ENCODE results near the gene PFN3. TPM values are rescaled to one million over a fixed set of nuclear protein-coding genes. Genes with fewer than 3 reads are reported as not detected.

PFN3 gene
- total RNA-seq, 1 donor from 2014 or later = not detected

DNA sequence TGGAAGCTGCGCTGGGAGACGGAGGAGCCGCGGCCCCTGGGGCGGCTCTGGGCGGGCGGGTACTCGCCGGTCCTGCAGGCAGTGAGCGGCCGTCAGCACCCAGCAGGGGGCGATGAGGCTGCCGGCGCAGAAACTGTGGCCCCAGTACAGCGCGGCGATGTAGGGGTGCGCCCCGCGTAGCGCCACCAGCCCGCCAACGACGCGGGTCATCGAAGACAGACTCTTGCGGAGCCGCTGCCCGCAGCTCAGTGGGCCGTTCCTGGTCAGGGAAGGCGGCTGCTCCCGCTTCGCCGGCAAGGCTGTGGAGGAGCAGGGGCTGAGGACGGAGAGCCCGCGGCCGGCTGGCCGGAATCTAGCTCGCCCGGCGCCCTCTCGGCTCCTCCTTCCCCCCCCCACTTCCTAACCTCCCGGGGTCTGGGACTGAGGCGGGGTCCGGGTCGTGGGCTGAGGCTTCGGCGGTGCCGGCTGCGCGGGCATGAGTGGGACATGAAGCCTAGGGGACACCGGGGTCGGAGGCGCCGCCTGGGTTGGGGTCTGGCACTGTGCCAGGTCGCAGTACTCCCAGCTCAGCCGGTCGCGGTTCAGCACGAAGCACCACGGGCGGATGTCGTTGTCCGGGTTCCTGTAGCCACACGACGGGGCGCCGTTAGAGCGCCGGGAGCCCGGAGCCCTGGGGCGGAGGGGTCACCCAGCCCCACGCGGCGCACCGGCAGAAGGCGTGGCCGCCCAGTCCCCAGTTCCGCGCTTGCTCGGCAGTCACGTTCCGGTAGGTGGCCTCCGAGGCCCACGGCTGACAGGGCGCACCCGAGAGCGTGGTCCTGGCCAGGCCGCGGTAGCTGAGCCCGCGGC, 3.6 kb upstream of the PFN3 start:
- peak; percentile 95 for DNase-seq (ENCODE audit: low spot score)
- intact Hi-C loops (cut with DNase I) = loop anchor here (1.0 kb wide), 1 partner anchor 50 kb away; no protein-coding TSS in a partner anchor

DNA sequence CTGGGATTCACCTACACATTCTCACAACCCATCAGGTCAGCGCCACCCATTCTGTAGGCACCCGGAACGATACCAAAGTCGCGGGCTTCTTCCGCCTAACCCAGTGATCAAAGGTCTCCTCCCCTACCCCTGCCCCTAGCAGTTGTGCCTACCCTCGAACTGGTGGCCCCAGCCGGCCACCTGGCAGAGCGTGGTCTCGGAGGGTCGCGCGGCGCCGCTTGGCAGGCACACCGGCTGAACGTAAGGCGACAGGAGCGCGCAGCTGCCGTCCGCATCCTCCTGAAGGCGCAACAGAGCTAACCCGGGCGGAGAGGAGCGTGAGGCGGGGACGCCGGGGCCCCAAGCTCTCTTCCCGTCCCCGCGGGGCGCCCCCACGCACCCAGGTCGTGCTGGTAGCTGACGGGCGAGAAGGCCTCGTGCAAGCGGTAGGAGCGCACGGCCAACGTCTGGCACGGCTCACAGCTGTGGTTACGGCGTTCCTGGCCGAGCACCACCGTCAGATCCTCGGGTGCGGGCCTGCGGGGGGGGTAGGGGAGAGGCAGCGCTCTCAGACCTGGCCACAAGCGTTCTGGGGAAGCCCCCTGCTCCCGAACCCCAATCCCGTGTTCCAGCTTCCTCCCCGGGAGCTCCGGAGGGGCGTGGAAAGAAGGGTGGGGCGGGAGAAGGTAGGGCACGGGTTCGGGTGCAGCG, 2.8 kb upstream of the PFN3 start:
- intact Hi-C loops (cut with DNase I) = no loop called here
- DNase-seq (ENCODE audit: low spot score) = no peak

DNA sequence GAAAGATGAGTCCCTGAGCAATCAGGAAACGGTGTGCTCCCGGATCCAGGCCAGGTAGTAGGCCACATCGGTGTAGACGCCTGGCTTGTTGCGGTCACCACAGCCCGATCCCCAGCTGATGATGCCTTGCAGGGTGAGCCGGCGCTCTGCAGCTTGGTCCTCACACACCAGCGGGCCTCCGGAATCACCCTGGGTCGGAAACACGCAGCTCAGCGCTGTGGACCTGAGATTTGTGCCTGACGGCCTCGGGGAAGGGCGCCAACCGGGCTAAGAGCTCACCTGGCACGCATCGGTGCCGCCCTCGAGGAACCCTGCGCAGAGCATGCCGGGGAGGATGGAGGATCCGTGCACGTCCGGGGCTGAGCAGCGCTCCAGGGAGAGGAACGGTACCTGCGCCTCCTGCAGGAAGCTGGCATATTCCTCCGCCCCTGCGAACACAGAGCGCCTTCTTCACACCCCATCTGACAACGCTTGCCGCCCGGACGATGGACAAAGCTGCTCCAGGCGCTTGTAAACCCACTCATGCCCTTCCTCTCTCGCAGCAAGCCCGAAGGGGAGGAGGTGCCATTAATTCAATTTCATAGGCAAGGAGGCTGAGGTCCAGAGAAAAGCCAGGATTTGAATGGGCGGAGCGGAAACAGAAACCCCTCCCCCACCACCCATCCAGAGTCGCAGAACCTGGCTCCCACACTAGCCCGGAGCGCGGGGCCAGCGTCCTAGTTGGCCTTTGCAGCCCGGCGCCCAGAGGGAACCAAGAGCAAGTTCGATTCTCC, 2.0 kb upstream of the PFN3 start:
- intact Hi-C loops (cut with DNase I) = no loop called here
- DNase-seq (ENCODE audit: low spot score) = no peak

DNA sequence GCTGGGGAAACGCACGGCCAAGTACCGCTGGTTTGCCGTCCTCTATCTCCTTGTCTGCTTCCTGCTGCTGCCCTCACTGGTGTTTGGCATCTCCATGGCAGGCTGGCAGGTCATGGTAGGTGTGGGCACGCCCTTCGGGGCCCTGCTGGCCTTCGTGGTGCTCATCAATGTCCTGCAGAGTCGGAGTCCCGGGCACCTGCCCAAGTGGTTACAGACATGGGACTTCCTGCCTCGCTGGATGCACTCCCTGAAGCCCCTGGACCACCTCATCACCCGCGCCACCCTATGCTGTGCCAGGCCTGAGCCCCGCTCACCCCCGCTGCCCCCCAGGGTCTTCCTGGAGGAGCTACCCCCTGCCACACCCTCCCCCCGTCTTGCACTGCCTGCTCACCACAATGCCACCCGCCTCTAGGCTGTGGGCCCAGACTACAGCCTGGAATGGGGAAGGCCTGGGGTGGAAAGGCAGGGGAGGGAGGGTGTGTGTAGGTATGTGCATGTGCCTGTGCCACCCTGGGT, 2.5 kb downstream of the PFN3 start:
- no peak for DNase-seq (ENCODE audit: low spot score)
- intact Hi-C loops (cut with DNase I) = no loop called here

DNA sequence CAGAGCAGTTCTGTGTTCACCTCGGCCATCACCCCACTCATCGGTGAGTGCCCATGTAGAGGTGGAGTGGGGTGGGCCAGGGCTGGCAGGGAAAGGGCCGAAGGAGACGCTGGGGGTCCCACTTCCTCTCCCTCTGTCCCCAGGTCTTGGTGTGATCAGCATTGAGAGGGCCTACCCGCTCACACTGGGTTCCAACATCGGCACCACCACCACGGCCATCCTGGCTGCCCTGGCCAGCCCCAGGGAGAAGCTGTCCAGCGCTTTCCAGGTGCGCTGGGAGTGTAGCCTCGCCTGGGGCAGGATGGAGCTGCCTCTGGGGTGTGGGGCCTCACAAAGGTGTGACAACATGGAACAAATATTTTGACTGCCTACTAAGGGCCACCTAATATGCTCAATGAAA, 3.7 kb downstream of the PFN3 start:
- intact Hi-C loops (cut with DNase I) = no loop called here
- DNase-seq (ENCODE audit: low spot score) = no peak

DNA sequence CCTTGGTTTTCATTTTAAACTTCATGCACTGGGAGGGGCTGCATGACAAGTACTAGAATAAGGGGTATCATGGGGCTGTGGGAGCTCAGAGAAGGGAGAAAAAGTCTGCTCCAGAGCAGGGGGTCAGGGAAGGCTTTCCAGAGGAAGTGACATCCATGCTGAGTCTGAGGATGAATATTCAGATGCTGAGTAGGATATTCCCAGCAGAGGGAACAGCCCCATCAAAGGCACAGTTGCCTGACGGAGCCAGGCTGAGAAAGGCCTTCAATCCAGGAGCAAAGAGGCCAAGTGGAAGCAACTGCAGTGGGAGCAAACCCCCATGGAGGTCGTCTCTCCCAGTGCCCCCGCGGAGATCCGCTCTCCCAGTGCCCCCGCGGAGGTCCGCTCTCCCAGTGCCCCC, 4.4 kb downstream of the PFN3 start:
- intact Hi-C loops (cut with DNase I) = no loop called here
- no peak for DNase-seq (ENCODE audit: low spot score)

DNA sequence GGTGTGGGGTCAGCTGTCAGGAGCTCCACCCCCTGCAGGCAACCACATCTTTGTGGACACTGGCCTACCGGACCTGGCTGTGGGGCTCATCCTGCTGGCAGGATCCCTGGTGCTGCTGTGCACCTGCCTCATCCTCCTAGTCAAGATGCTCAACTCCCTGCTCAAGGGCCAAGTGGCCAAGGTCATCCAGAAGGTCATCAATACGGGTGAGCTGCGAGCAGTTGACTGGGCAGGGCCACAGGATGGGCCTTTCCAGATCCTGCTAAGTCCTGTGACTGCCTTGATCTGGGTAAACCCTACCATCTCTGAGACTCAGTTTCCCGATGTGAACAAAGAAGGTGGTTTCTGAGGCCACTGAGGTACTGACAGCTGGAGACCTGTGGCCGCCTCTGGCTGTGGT, 6.5 kb downstream of the PFN3 start:
- DNase-seq (ENCODE audit: low spot score) = no peak
- intact Hi-C loops (cut with DNase I) = loop anchor here (5.0 kb wide), 1 partner anchor 77 kb away; no protein-coding TSS in a partner anchor

DNA sequence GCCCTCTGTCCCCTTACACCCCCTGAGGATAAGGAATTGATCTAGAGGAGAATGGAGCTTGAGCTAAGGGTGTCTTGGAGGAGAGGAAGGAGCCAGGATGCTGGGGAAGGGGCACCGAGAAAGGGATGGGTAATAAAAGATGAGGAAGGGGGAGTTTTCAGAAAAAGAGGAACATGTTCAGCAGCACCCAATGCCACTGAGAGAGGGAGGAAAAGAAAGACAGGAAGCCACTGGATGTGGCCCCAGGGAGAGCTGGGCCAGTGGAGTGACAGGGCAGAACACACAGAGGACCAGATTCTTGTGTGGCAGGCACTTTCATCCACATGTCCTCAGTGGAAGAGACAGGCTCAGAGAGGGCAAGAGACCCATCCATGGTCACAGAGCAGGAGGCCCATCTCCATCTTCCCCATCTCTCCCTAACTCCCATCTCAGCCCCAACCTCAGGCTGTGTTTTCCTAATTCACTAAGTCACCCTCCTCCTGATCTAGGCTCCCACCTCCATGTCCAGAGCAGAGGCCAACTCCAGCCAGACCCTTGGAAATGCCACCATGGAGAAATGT, 7.2 kb downstream of the PFN3 start:
- intact Hi-C loops (cut with DNase I) = loop anchor here (5.0 kb wide), 1 partner anchor 76 kb away; no protein-coding TSS in a partner anchor
- DNase-seq (ENCODE audit: low spot score) = no peak

DNA sequence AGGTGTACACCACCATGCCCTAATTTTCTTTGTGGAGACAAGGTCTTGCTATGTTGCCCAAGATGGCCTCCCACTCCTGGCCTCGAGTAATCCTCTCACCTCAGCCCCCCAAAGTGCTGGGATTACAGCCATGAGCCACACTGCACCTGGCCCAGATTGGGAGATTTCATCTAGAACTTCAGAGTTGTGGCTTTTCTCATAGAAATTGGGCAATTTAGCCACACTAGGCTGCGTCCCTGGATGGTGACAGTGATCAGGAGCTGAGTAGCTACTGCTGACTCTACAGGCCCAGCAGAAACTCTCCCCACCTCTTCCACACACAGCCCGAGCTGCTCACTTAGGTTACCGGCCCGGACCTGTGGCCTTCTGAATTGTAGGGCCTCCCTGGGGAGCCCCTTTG, 7.7 kb downstream of the PFN3 start:
- DNase-seq (ENCODE audit: low spot score) = no peak
- intact Hi-C loops (cut with DNase I) = loop anchor here (5.0 kb wide), 1 partner anchor 75 kb away; no protein-coding TSS in a partner anchor

DNA sequence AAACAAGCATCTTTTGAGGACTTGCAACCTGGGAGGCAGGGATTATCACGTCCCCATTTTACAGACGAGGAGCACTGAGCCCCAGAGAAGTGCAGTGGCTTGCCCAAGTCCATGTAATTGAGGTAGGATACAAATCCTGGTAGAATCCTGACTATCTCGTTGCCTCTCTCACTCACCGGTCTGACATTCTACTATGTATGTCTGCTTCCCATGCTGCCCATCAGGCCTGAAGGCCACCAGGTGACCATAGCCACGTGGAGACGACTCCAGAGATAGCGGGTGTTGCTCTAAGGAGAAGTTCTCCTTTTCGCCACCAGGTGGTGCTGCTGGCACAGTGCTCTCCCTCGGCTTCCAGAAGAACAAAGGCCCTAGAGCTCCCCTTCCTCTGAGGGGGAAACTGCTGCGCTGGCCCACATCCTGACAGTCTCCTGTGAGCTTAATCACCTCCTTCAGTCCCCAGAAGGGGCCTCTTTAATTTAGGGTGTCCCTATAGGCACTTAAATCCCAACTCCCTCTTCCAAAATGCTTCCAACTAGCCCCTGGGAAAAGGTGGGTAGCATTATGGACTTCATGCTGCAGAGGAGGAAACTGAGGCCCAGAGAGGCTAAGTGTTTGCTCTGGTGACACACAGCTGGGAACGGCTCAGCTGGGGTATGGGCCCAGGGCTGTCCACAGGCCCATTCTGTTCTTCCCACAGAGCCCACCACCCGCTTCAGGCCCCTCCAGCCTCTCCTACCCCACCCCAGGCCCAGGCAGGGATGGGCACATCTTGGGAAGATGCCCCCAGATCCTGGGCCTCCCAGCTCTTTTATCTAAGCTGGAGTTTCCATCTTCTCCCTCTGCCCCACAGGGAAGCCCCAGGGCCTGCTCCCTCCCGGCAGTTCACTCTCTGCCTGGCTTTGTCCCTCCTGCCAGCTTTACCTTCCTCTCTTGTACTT, 9.8 kb downstream of the PFN3 start:
- intact Hi-C loops (cut with DNase I) = loop anchor here (1.0 to 5.0 kb wide), 3 partner anchors 64 to 110 kb away; no protein-coding TSS in a partner anchor
- DNase-seq (ENCODE audit: low spot score) = peak; percentile 90

DNA sequence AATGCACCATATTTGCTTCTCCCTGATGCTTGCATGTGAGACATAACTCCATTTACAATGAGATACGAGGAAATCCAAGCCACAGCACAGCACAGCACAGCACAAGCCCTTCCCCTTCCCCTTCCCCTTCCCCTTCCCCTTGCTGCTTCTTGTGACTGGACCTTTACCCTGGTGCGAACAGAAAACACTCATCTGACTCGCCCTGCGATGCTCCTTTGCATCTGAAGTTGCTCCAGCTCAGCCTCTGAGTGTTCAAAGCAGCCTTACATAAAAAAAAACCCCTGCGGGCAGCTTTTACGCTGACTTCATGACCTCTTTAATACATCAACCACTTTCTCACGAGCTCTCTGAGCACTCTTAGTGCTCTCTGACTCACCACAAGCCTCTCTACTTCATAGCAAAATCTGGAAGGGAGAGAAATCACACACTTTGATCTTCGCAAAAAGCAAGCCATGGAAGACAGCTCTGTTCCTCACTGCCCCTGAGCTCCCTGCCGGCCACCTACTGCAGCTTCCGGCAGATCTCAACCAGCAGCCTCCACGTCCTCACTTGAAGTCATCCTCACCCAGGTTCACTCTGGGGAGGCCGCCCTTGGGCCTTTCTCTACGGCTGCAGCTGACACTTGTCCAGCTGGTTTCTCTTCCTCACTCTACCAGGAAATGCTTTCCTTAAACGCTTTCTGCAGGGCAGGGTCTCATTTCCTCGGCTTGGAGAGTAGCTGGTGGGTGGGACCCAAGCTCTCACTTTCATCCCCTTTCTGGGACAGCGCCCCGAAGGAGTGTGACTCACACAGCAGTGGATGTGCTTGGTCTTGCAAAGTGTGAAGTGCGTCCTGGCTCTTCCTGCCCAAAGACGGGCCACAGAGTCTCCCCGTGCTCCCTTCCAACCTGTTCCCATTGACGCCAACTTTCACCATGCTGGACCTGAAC, 11.0 kb downstream of the PFN3 start:
- intact Hi-C loops (cut with DNase I) = loop anchor here (1.0 to 5.0 kb wide), 3 partner anchors 65 to 111 kb away; no protein-coding TSS in a partner anchor
- DNase-seq (ENCODE audit: low spot score) = no peak

DNA sequence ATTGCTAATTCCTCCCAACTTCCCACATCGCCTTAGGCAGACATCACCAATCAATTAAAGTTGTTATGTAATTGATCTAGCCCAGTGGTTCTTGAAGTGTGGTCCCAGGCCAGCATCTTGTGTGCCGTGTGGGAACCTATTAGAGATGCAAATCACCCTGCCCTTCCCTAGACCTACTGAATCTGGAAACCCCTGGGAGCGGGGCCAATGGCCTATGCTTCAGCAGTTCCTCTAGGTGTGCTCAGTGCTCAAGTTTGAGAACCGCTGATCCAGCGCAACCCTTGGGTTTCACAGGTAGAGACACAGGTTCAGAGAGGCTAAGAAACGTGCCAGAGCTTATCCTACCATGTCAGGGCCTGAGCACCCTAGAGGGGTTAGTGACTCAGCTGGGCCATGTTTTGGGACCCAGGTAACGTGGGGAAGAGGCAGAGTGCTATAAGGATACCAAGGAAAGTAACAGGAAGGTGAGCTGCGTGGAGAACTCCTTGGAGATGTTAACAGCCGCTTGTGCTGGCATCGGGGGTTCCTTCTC, 11.9 kb downstream of the PFN3 start:
- intact Hi-C loops (cut with DNase I) = no loop called here

DNA sequence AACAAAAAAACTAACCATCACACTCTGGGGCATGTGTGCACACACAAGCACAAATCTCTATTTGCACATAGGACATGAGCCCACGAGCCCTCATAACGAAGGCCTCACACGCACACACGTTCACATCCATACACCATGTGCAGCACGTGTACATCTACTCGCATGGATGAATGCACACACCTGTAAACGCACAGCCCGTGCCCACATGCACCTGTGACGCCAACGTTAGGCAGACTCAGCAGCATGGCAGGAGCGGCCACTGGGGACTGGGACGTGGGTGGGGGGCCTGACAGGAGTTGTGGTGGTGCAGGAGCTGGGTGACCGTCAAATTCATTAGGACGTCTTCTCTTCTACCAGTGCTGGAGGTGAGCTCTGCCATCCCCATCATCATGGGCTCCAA, 13.1 kb downstream of the PFN3 start:
- DNase-seq (ENCODE audit: low spot score) = no peak
- intact Hi-C loops (cut with DNase I) = no loop called here

More for the DNA sequence above, 11.9 kb downstream of the PFN3 start:
- no peak for DNase-seq (ENCODE audit: low spot score)

DNA sequence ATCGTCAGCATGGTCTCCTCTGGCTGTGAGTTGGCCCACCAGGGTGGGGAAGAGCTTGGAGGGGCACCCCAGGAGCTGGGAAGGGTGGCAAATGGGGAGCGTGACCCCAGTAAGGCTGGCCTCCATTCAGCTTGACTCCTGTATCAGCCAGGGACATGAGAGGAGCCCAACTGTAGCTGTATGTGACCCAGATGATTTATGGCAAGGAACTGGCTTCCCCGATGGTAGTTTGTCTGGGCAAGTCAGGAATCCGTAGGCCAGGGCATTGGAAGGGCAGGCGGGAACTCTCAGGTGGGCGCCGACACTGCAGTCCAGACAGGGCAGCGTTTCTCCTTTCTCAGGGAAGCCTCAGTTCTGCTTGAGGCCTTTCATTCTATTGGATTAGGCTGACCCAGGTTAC, 13.9 kb downstream of the PFN3 start:
- intact Hi-C loops (cut with DNase I) = no loop called here
- no peak for DNase-seq (ENCODE audit: low spot score)

DNA sequence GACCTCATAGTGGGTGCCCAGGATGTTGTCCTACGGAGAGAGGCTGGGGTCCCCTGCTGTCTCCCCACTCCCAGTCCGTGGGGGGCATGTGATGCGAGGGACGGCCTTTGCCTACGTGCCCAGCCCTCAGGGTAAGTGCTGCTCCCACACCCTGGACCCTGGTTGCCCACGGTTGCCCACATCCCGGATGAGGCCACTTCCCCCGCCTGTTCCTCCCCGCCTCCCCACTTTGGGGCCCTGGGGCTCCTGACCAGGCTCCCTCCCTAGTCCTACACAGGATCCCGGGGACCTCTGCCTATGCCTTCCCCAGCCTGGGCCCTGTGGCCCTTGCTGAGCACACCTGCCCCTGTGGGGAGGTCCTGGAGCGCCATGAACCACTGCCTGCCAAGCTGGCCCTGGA, 14.7 kb downstream of the PFN3 start:
- DNase-seq (ENCODE audit: low spot score) = no peak
- intact Hi-C loops (cut with DNase I) = no loop called here

DNA sequence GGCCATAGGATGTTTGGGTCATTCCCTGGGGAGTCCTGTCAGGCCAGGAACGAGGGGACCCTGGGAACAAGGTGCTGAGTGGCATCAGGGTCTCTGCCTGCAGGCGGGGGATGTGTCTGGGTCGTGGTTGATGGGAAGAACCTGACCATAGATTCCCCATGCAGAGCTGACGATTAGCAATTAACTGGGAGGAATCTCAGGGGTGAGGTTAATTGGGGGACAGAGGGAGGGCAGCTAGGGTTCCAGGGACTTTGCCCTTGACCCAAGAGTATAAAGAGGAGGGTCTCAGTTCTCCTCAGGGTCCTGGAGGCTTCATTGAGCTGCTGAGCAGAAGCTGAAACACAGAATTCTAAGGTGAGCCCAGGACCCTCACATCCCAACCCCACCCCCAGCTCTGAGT, 16.3 kb downstream of the PFN3 start, which contains the start of gene SLC34A1:
Gene SLC34A1, plus strand, starts transcription at position 301 of the 400 bp plus-strand sequence. CDS start 1,308 bp downstream, outside the sequence.
- intact Hi-C loops (cut with DNase I) = no loop called here
- peak; percentile 17 for DNase-seq (ENCODE audit: low spot score)

DNA sequence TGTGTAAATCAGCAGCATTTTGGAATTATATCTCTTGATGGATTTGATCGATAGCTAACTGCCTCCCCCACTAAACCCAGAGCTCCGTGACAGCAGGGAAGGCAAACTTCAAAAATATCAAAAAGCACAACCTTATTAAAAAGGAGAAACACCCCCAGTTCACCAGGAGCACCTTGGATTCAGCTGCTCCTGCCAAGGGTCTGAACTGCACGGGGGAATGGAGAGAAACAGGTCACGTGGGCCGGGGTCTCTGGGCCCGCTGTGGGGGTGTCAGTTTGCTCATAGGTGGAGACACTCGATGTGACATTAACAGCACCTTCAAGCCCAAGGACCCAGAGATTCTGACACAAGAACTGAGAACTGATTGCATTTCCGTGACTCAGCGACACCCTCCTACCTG, 17.3 kb downstream of the PFN3 start:
- intact Hi-C loops (cut with DNase I) = no loop called here
- peak; percentile 46 for DNase-seq (ENCODE audit: low spot score)
